Stomach smooth muscle (tissue), 2 donors: ENCODE measurements around the gene NPIPA5.
"Not testable (repeated sequence)": the region's sequence is repeated elsewhere in the genome, so short reads cannot be mapped to it uniquely, and the experiment has no call there.

Source experiments
- H3K27ac ChIP-seq: one replicate; pipeline ENCODE4 v1.7.0; 2013; ENCODE audit warnings: mild to moderate bottlenecking, low read length, inconsistent platforms
- H3K27me3 ChIP-seq, 2 donors: one replicate each; pipeline ENCODE4 v1.7.0; 2013; ENCODE audit warnings: low read length in 2 of 2; ENCODE audit not compliant: insufficient read depth in 2 of 2, control insufficient read depth in 1 of 2
- H3K36me3 ChIP-seq, 2 donors: one replicate each; pipeline ENCODE4 v1.7.0; 2013; ENCODE audit warnings: low read length in 2 of 2; ENCODE audit not compliant: control insufficient read depth in 2 of 2, insufficient read depth in 2 of 2
- H3K4me1 ChIP-seq: one replicate; pipeline ENCODE4 v1.7.0; 2013; ENCODE audit warnings: low read length; ENCODE audit not compliant: control insufficient read depth, insufficient read depth
- H3K4me3 ChIP-seq, 2 donors: one replicate each; pipeline ENCODE4 v1.7.0; 2013; ENCODE audit warnings: low read length in 2 of 2
- H3K9ac ChIP-seq, 2 donors: one replicate each; pipeline ENCODE4 v1.7.0; 2013; ENCODE audit warnings: low read length in 2 of 2, mild to moderate bottlenecking in 1 of 2
- H3K9me3 ChIP-seq, 2 donors: one replicate each; pipeline ENCODE4 v1.7.0; 2013; ENCODE audit warnings: low read length in 2 of 2; ENCODE audit not compliant: control insufficient read depth in 2 of 2
- donor health status: healthy.
- donor health status: Pancreatic carcinoma.

The NPIPA5 gene

DNA sequence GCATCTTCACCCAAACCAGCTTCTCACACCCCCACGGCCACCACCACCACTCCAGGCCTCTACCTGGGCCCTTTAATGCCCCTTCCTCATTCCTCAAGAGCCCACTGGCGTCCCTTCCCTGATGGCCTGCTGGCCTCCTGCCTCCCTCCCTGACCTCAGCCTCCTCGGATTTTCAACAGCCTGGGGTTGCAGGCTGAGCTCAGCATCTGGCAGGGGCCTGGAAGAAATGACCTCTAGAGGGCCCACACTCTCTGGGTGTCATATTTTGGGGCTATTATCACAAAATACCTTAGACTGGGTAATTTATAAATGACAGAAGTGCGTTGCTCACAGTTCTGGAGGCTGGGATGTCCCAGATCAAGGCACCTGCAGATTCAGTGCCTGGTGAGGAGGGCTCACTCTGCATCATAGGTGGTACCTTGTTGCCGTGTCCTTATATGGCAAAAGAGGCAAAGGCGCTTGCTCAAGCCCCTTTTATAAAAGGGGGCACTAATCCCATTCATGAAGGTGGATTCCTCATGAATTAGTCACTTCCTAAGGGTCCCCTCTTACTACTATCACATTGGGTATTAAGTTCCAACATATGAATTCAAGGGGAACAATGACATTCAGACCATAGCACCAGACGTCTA, 40.0 kb downstream of the NPIPA5 start:
- not testable (repeated sequence) for H3K4me1 ChIP-seq, H3K4me3 ChIP-seq, H3K27ac ChIP-seq, H3K36me3 ChIP-seq, H3K9me3 ChIP-seq, H3K9ac ChIP-seq, H3K27me3 ChIP-seq

DNA sequence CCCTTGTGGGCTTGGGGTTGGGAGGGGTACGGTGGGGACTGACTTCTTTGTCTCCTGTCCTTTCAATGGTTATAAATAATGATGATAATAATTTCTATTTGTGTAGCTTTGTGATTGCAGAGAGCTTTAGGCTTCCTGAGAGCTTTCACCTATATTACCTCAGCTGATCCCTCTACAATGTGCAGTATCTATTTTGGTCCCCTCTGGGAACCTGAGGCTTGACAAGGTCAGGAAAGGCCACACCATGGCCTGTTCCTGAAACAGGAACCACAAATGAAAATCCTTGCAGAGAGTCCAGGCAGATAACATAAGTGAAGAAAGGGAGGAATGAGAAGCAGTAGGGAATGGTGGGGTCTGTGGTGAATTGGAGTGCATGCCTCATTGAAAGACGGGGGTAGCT, 42.5 kb downstream of the NPIPA5 start:
- H3K4me1 ChIP-seq, H3K27ac ChIP-seq, H3K4me3 ChIP-seq, H3K36me3 ChIP-seq, H3K9me3 ChIP-seq, H3K9ac ChIP-seq, H3K27me3 ChIP-seq: not testable (repeated sequence)

DNA sequence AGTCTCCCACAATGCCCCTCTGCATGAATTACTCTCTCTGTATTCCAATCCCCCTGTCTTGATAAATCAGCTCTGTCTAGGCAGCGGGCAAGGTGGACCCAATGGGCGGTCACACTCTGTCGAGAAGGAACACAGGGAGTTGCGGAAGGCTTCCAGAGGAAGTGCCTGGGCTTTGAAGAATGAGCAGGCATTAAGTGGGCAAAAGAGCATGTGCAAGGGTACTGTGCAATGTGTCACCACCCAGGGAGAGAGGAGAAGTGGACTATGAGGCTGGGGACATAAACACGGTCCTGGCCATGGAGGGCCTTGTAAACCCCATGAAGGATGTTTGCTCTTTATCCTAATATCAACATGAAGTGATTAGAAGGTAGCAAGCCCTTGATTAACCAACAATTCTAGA, 44.1 kb downstream of the NPIPA5 start:
- H3K9me3 ChIP-seq, H3K4me1 ChIP-seq, H3K27me3 ChIP-seq, H3K9ac ChIP-seq, H3K4me3 ChIP-seq, H3K36me3 ChIP-seq, H3K27ac ChIP-seq: not testable (repeated sequence)

DNA sequence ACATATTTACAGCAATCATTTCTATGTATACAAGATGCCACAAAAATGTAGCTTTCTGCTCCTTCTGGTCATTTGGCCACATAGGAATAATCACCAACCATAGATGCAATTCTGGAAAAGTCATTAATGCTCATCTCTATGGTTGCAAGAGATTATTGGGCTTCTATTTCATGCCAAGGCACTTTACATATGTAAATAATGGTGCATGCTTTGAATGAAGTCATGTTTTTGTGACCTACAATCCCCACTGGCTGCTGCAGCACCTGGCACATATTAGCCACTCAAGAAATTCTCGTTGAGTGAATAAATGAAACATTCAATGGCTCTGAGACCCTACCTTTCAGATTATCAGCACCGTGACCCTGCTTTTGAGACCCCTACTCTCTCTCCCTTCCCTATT, 47.1 kb downstream of the NPIPA5 start:
- not testable (repeated sequence) for H3K27ac ChIP-seq, H3K9me3 ChIP-seq, H3K27me3 ChIP-seq, H3K9ac ChIP-seq, H3K36me3 ChIP-seq, H3K4me3 ChIP-seq, H3K4me1 ChIP-seq

DNA sequence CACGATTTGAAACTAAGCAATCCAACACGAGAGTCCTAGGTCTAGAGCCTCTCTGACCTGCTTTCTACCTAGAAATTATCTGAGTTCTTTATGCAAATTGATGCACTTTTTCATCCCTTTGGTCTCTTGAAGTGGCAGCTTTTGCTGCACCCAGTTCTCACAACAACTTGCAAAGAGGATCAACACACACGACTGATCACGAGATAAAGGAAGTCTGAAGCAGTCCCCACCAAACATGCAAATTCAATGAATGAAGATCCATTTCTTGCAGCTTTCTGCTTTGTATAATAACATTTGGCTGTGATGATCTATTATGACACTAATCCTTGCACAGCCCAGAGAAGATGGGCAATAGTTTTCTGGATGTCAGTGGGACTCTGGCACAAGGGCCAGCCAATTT, 53.1 kb downstream of the NPIPA5 start:
- not testable (repeated sequence) for H3K9me3 ChIP-seq, H3K27ac ChIP-seq, H3K4me1 ChIP-seq, H3K4me3 ChIP-seq, H3K36me3 ChIP-seq, H3K9ac ChIP-seq, H3K27me3 ChIP-seq

DNA sequence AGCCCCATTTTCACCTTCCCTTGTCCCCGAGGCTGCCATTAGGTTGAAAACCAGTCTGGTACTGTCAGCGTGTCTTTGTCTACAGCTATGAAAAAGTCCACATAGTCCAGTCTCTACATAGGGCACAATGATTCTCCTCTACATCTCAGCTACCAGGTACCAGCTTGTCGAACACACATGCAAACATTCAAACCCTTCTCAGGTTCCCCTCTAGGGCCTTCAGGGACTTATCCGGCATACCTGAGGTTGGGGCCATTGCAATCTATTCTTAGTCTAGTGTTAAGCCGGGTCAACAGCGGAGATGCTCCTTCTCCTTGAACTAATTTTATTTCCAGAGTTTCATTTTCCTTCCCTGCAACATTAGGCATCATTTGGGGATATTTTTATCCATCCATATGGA, 54.7 kb downstream of the NPIPA5 start:
- not testable (repeated sequence) for H3K9me3 ChIP-seq, H3K36me3 ChIP-seq, H3K27me3 ChIP-seq, H3K9ac ChIP-seq, H3K27ac ChIP-seq, H3K4me1 ChIP-seq, H3K4me3 ChIP-seq

DNA sequence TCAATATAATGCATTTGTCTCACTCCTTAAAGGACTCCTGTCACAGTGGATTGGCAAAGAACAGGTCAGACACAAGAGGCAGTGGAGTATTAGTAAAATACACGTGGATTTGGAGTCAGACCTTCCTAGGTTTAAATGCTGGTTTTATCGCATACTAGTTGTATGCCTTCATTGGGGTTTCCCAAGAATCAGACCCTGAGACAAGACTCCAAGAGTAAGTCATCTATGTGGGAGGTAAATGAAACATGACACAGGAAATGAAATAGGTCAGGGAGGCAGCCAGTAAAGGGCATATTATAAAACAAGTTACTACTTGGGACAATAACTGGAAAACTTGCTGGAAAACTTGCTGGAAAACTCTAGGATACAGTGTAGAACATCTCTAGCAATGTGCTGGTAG, 56.9 kb downstream of the NPIPA5 start:
- H3K27me3 ChIP-seq, H3K9ac ChIP-seq, H3K9me3 ChIP-seq, H3K4me1 ChIP-seq, H3K27ac ChIP-seq, H3K4me3 ChIP-seq, H3K36me3 ChIP-seq: not testable (repeated sequence)

DNA sequence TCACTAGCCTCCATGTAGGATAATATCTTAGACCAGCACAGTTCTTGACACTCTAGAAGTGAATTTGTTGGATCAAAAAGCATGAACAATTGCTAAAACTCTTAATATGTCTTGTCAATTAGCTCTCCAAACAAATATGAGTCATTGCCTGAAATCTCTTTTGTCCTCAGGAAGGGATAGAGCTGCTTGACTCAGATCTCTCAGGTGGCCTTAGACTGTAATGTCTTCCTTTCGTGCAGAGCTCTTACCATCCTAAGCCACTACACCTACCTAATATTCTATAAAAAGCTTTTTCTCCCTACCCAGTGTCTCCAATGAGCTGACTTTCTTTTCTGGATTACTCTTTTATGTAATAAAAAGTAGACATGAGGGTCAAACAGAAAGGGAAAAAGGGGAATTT, 63.5 kb downstream of the NPIPA5 start:
- not testable (repeated sequence) for H3K9ac ChIP-seq, H3K36me3 ChIP-seq, H3K27me3 ChIP-seq, H3K27ac ChIP-seq, H3K9me3 ChIP-seq, H3K4me3 ChIP-seq, H3K4me1 ChIP-seq
